Heart left ventricle (tissue), 16 donors: ENCODE measurements around the gene CPEB1. TPM values are rescaled to one million over a fixed set of nuclear protein-coding genes. Genes with fewer than 3 reads are reported as not detected.
A peak's percentile ranks its signal among the peaks of the same experiment; 100 is the strongest.

Source experiments
- ATAC-seq, 4 donors: fragments of 200-7000 bp; cut with Tn5 transposase; one replicate each; pipeline ENCODE4 v1.9.1; 2020 to 2022; ENCODE audit warnings: moderate library complexity in 4 of 4, mild to moderate bottlenecking in 3 of 4, moderate number of reproducible peaks in 1 of 4
- DNase-seq, 5 donors: peaks; one replicate each; pipeline ENCODE4 v3.0.0-alpha.2; 2020
- H3K27ac ChIP-seq, 12 donors: fragments of 200-600 bp; sonication (generic) in 4 of 12; one replicate each; pipeline versions ENCODE4 v1.5.0 to v1.8.0; 2016 to 2022; ENCODE audit warnings: mild to moderate bottlenecking in 2 of 12
- H3K27me3 ChIP-seq, 9 donors: fragments of 200-600 bp; sonication (generic) in 2 of 9; one replicate each; pipeline versions ENCODE4 v1.5.1 to v1.8.0; 2016 to 2022; ENCODE audit warnings: mild to moderate bottlenecking in 3 of 9
- H3K36me3 ChIP-seq, 9 donors: fragments of 200-600 bp; sonication (generic) in 2 of 9; one replicate each; pipeline versions ENCODE4 v1.5.0 to v1.8.0; 2018 to 2022; ENCODE audit warnings: mild to moderate bottlenecking in 2 of 9
- H3K4me1 ChIP-seq, 12 donors: fragments of 200-600 bp; sonication (generic) in 4 of 12; one replicate each; pipeline versions ENCODE4 v1.5.0 to v1.8.0; 2016 to 2022; ENCODE audit warnings: mild to moderate bottlenecking in 3 of 12
- H3K4me3 ChIP-seq, 12 donors: fragments of 200-600 bp; sonication (generic) in 4 of 12; one replicate each; pipeline versions ENCODE4 v1.5.0 to v1.8.0; 2017 to 2022; ENCODE audit warnings: mild to moderate bottlenecking in 9 of 12, moderate library complexity in 4 of 12
- H3K9me3 ChIP-seq, 12 donors: fragments of 200-600 bp; sonication (generic) in 4 of 12; one replicate each; pipeline versions ENCODE4 v1.5.0 to v1.8.0; 2016 to 2022; ENCODE audit warnings: mild to moderate bottlenecking in 1 of 12
- CTCF ChIP-seq, 12 donors: fragments of 200-600 bp; sonication (generic) in 4 of 12; IDR thresholded peaks; one replicate each; pipeline versions ENCODE4 v1.5.0 to v1.8.0; 2018 to 2022; ENCODE audit warnings: antibody characterized with exemption in 12 of 12, mild to moderate bottlenecking in 5 of 12
- POLR2A ChIP-seq, 2 donors: fragments of 450-650 bp; IDR thresholded peaks; one replicate each; pipeline ENCODE4 v1.6.1; 2017; ENCODE audit warnings: antibody characterized with exemption in 2 of 2, mild to moderate bottlenecking in 2 of 2, moderate library complexity in 2 of 2
- WGBS, 4 donors: extraction: QIAGEN DNeasy Blood & Tissue Kit in 2 of 4; methylation state at CpG; one replicate each; pipeline versions ENCODE4 v1.1.5 to v1.1.7; 2013 to 2018; 5-methylcytosine and 5-hydroxymethylcytosine counted together
- intact Hi-C, 10 donors: fragments of 100-400 bp; cut with DNase I; formaldehyde crosslinking; loops; one replicate each; pipeline versions ENCODE4 v1.11.1 to v1.14.2; 2022
- polyA plus RNA-seq, 2 donors: library from polyadenylated mRNA; stranded (reverse); fragments of 200-250 nt; gene quantifications; one replicate each; pipeline ENCODE4 v1.2.3, GENCODE V29; 2013
- total RNA-seq, 9 donors: library from RNA; depleted of rRNA in 2 of 9; stranded (reverse); fragments of >200 nt in 2 of 9; fragmentation: NEBNext Ultra II Directional in 3 of 9; extraction: Animal tissue kit (Norgen Biotek cat#: 25700) in 3 of 9; gene quantifications; one replicate each; pipeline versions ENCODE4 v1.1.0 to v1.2.4, GENCODE V29; 2016 to 2023
- donor health status: ischemic (EF 13 %, LVEDD 7.1; RV severe dilation, severe dysfunction).
- donor health status: healthy with polysubstance abuse.
- donor health status: DM: no; HTN: yes; CAD: no.
- donor health status: DM: no; HTN: no; CAD: no.
- donor health status: ischemic (EF 25% LVEDD 6.9; RV normal size, moderate dysfunction).
- donor health status: ischemic (EF 25% LVEDD 5.7; RV mildly dilated, moderate dysfunction).
- donor health status: healthy.
- donor health status: DM: yes; HTN: yes; CAD: no.
- donor health status: ischemic (EF 35%, LVEDD 5.7; RV mildly dilated, moderate dysfunction).
- donor health status: nonischemic (EF 11% LVEDD 7.7; RV severe dilation, severe dysfunction).
- donor health status: DM: yes; HTN: yes; CAD: no.
- donor health status: PGD.
- donor health status: ischemic (EF 29% LVEDD 5.4; RV normal size, mild dysfunction).
- donor health status: nonischemic (EF 23%, LVEDD 6.1; RV moderate dilation, normal function).

CPEB1 gene
- total and polyA plus RNA-seq, 11 donors, result 0.07 to 8.7 (median 0.54) TPM; not detected in 1

GRCh38 chr15:82681371-82681770, 34.2 kb upstream of the CPEB1 start:
- ATAC-seq, result no peak
- Histone ChIP-seq H3K27ac (no peak overlapping the region), H3K4me3 (no peak overlapping the region), H3K27me3 (peaks cover 3 to 45% (median 20%) of the 10 kb centered on the region in 9 donors), H3K9me3 (no peaks in the 10 kb centered on the region), H3K4me1 (peaks cover 0 to 11% (median 0%) of the 10 kb centered on the region in 12 donors), H3K36me3 (no peaks in the 10 kb centered on the region)
- no peak for DNase-seq
- TF ChIP-seq CTCF (IDR thresholded peaks at IDR 0.05) (no peak), POLR2A (IDR thresholded peaks at IDR 0.05) (no peak)
- intact Hi-C loops, result no loop called here
- WGBS, 4 donors, result 83 to 90% (median 87%) methylated on average over 8 to 10 of the region's 10 CpGs

GRCh38 chr15:82680200-82681102, 33.3 kb upstream of the CPEB1 start:
- TF ChIP-seq CTCF (IDR thresholded peaks at IDR 0.05) (no peak), POLR2A (IDR thresholded peaks at IDR 0.05) (no peak)
- intact Hi-C loops, result no loop called here
- Histone ChIP-seq H3K4me1 (peaks cover 0 to 11% (median 0%) of the 10 kb centered on the region in 12 donors), H3K36me3 (no peaks in the 10 kb centered on the region), H3K9me3 (no peaks in the 10 kb centered on the region), H3K4me3 (peak overlapping the region in 6 of 12 donors; percentile 17 to 54 (median 26)), H3K27me3 (peaks cover 3 to 45% (median 20%) of the 10 kb centered on the region in 9 donors), H3K27ac (no peak overlapping the region)
- peak in 1 of 4 donors; percentile 35 for ATAC-seq
- no peak for DNase-seq
- WGBS, 4 donors, result 2 to 4% (median 3%) methylated on average over 58 to 76 of the region's 76 CpGs

GRCh38 chr15:82679626-82680199, 32.5 kb upstream of the CPEB1 start:
- no peak for DNase-seq
- no peaks in the 10 kb centered on the region for H3K36me3 ChIP-seq
- peak overlapping the region in 1 of 12 donors; percentile 54 for H3K4me3 ChIP-seq
- peaks cover 3 to 45% (median 20%) of the 10 kb centered on the region in 9 donors for H3K27me3 ChIP-seq
- no peaks in the 10 kb centered on the region for H3K9me3 ChIP-seq
- no peak for ATAC-seq
- peaks cover 0 to 11% (median 0%) of the 10 kb centered on the region in 12 donors for H3K4me1 ChIP-seq
- H3K27ac ChIP-seq, result no peak overlapping the region
- no peak for TF ChIP-seq CTCF (IDR thresholded peaks at IDR 0.05)
- TF ChIP-seq POLR2A (IDR thresholded peaks at IDR 0.05), result no peak
- WGBS, 4 donors, result 26 to 28% (median 27%) methylated on average over 19 of the region's 19 CpGs
- intact Hi-C loops, result no loop called here

GRCh38 chr15:82677720-82678323, 30.7 kb upstream of the CPEB1 start:
- Histone ChIP-seq H3K36me3 (no peaks in the 10 kb centered on the region), H3K4me1 (peaks cover 0 to 11% (median 0%) of the 10 kb centered on the region in 12 donors), H3K9me3 (no peaks in the 10 kb centered on the region), H3K27ac (no peak overlapping the region), H3K4me3 (no peak overlapping the region), H3K27me3 (peaks cover 3 to 45% (median 20%) of the 10 kb centered on the region in 9 donors)
- intact Hi-C loops, result no loop called here
- DNase-seq (no peak), ATAC-seq (no peak)
- TF ChIP-seq POLR2A (IDR thresholded peaks at IDR 0.05) (no peak), CTCF (IDR thresholded peaks at IDR 0.05) (no peak)
- WGBS, 4 donors, result 69 to 83% (median 78%) methylated on average over 3 to 7 of the region's 7 CpGs
